ENCODE measurements around the gene DYNLL1.
"Not testable (repeated sequence)": the region's sequence is repeated elsewhere in the genome, so short reads cannot be mapped to it uniquely, and the experiment has no call there.

GRCh38 chr12:120452524-120452923 lies 43.4 kb upstream of the DYNLL1 start:
- not testable (repeated sequence) for TF ChIP-seq SP1 (IDR thresholded peaks at IDR 0.05); L3MBTL2 (conservative IDR thresholded peaks at IDR 0.05); FOXM1 (IDR thresholded peaks at IDR 0.05; ENCODE audit: borderline replicate concordance); SUZ12 (IDR thresholded peaks at IDR 0.05); NFRKB (IDR thresholded peaks at IDR 0.05); HDGF (IDR thresholded peaks at IDR 0.05; ENCODE audit: borderline replicate concordance); BHLHE40 (IDR thresholded peaks at IDR 0.05; ENCODE audit: borderline replicate concordance); LEF1 (IDR thresholded peaks at IDR 0.05; ENCODE audit: borderline replicate concordance); PKNOX1 (IDR thresholded peaks at IDR 0.05); CTBP1 (IDR thresholded peaks at IDR 0.05; ENCODE audit: borderline replicate concordance); FOXK2 (IDR thresholded peaks at IDR 0.05); ZNF384 (IDR thresholded peaks at IDR 0.05); ELF4 (IDR thresholded peaks at IDR 0.05); ARNT (IDR thresholded peaks at IDR 0.05)

Data from HEK293T (cell line).